Measurements from ENCODE around the gene ISYNA1.

- no peak for TF ChIP-seq CTCF (IDR thresholded peaks at IDR 0.05)
- no peak for TF ChIP-seq POLR2A (IDR thresholded peaks at IDR 0.05)
Observed at GRCh38 chr19:18470787-18471186, 32.9 kb upstream of the ISYNA1 start.

All from heart left ventricle (tissue), 13 donors.